ENCODE measurements around the gene PITPNC1.

Gene PITPNC1

DNA sequence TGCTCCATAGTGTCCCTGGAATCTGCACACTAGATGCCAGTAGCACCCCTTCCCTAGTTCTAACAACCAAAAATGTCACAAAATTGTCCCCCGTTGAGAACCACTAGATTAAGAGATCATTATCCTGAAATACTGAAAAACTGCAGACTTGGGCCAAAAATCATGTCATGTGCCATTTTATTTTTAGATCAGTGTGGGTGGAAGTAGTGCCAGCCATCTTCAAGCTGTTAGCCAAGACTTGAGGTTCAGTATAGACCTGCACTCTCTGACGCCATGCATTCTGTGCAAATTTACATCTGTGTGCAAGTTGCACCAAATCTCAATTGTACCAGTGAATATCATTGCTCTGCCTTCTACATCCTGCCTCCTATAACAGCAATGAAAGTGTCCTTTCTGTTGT is 309.2 kb downstream of the PITPNC1 start:
- no peak overlapping the region for H3K4me3 ChIP-seq (replicated peaks; ENCODE audit: low read depth, low read length)
- H3K36me3 ChIP-seq (ENCODE audit: control insufficient read depth, insufficient read depth, low read length) = no peaks in the 10 kb centered on the region
- TF ChIP-seq, protein P1, sequence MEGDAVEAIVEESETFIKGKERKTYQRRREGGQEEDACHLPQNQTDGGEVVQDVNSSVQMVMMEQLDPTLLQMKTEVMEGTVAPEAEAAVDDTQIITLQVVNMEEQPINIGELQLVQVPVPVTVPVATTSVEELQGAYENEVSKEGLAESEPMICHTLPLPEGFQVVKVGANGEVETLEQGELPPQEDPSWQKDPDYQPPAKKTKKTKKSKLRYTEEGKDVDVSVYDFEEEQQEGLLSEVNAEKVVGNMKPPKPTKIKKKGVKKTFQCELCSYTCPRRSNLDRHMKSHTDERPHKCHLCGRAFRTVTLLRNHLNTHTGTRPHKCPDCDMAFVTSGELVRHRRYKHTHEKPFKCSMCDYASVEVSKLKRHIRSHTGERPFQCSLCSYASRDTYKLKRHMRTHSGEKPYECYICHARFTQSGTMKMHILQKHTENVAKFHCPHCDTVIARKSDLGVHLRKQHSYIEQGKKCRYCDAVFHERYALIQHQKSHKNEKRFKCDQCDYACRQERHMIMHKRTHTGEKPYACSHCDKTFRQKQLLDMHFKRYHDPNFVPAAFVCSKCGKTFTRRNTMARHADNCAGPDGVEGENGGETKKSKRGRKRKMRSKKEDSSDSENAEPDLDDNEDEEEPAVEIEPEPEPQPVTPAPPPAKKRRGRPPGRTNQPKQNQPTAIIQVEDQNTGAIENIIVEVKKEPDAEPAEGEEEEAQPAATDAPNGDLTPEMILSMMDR (IDR thresholded peaks at IDR 0.05; ENCODE audit: insufficient read depth, low read length, poor library complexity, severe bottlenecking) = no peak
- DNase-seq (ENCODE audit: extremely low read depth, insufficient read length) = no peak
- H3K27me3 ChIP-seq (replicated peaks; ENCODE audit: control insufficient read depth, insufficient read depth, low read length) = no peaks in the 10 kb centered on the region

DNA sequence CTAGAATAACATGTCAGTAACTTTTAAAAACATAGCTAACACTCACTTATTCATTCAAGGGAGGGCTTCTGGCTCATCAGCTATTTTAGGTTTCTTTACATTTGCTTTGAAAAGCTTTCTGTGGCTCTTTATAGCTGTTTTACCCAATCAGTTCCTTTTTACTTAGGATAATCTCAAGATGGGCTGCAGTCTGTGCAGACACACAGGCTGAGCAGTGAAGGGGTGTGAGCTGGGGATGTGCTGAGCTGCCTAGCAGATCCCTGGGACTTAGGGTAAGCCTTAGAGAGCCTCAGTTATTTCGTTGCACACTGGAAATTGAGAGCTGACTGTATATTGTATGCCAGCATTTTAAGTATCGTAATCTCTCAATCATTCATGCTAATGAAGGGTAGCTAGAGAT is 310.4 kb downstream of the PITPNC1 start:
- no peaks in the 10 kb centered on the region for H3K27me3 ChIP-seq (replicated peaks; ENCODE audit: control insufficient read depth, insufficient read depth, low read length)
- DNase-seq (ENCODE audit: extremely low read depth, insufficient read length) = no peak
- TF ChIP-seq, protein P1 (IDR thresholded peaks at IDR 0.05; ENCODE audit: insufficient read depth, low read length, poor library complexity, severe bottlenecking) = no peak
- H3K4me3 ChIP-seq (replicated peaks; ENCODE audit: low read depth, low read length) = no peak overlapping the region
- H3K36me3 ChIP-seq (ENCODE audit: control insufficient read depth, insufficient read depth, low read length) = no peaks in the 10 kb centered on the region

DNA sequence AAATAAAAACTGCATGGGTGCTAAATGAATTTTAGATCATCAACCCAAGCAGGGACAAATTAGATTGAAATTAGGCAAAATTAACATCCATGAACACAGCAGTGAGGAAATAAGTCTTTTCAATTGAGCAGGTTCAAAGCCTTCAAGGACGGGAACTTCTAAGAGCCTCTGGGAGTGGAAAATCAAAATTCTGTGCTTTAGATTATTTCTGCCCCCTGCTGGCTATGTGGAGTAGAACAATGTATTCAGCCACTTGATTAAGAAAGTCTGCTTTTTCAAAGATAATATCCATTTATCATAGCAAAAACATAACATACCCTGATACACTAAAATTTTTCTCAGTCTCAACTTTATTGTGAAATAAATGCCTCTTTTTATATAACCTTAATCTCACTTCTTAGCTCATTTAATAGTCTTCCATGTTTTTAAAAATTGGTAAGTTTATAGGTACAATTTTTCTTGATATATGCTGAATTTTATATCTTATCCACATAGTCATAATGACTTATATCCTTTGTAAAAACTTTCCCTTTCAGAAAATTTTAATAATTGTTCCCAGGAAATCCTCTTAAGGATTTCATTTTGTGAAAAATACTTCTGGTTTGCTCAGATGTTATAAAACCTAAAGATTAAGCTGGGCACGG is 312.6 kb downstream of the PITPNC1 start:
- TF ChIP-seq, protein P1 (IDR thresholded peaks at IDR 0.05; ENCODE audit: insufficient read depth, low read length, poor library complexity, severe bottlenecking) = peak; percentile 73

DNA sequence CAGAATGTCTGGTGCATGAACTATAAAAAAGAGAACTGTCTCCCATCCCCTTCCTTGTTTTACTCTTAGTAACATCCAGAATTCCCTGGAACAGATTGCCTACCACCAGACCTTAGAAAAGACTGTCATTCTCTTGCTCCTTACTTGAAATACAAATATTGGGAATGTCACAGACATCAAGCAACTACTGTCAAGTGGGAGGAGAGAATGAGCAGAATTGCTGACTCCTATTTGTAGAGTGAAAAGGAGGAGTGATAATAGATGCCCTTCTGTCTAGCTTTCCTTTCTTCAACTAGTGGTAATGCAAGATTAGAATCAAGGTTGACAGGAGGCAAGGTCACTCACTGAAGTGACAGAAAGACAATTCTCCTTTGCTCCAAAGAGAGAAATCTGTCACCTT is 316.7 kb downstream of the PITPNC1 start:
- TF ChIP-seq, protein P1 (IDR thresholded peaks at IDR 0.05; ENCODE audit: insufficient read depth, low read length, poor library complexity, severe bottlenecking) = no peak
- H3K36me3 ChIP-seq (ENCODE audit: control insufficient read depth, insufficient read depth, low read length) = no peaks in the 10 kb centered on the region
- DNase-seq (ENCODE audit: extremely low read depth, insufficient read length) = no peak

More for the DNA sequence above, 312.6 kb downstream of the PITPNC1 start:
- H3K4me3 ChIP-seq (replicated peaks; ENCODE audit: low read depth, low read length) = no peak overlapping the region
- H3K27me3 ChIP-seq (replicated peaks; ENCODE audit: control insufficient read depth, insufficient read depth, low read length) = no peaks in the 10 kb centered on the region
- peak; percentile 35 for DNase-seq (ENCODE audit: extremely low read depth, insufficient read length)
- no peaks in the 10 kb centered on the region for H3K36me3 ChIP-seq (ENCODE audit: control insufficient read depth, insufficient read depth, low read length)

DNA sequence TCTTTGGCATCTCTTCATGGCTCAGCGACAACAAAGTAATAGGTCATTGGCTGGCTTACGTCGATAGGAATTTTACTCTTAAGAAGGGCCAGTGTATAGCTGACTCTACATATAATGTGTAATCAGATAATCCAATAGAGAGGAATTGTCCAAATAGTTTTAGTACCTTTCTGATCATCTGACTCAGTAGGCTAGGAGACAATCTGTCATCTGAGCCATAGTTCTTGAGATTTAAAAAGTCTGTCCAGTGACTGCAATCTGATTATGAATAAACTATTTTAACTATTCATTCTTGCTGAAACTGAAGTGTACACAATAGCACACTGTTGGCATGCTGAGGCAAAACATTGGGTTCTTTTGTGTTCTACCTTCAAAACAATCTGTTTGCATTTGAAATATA is 319.3 kb downstream of the PITPNC1 start:
- no peak overlapping the region for H3K4me3 ChIP-seq (replicated peaks; ENCODE audit: low read depth, low read length)
- H3K36me3 ChIP-seq (ENCODE audit: control insufficient read depth, insufficient read depth, low read length) = no peaks in the 10 kb centered on the region
- H3K27me3 ChIP-seq (replicated peaks; ENCODE audit: control insufficient read depth, insufficient read depth, low read length) = no peaks in the 10 kb centered on the region
- no peak for DNase-seq (ENCODE audit: extremely low read depth, insufficient read length)
- TF ChIP-seq, protein P1 (IDR thresholded peaks at IDR 0.05; ENCODE audit: insufficient read depth, low read length, poor library complexity, severe bottlenecking) = no peak

More for the DNA sequence above, 316.7 kb downstream of the PITPNC1 start:
- Histone ChIP-seq H3K4me3 (replicated peaks; ENCODE audit: low read depth, low read length) (no peak overlapping the region), H3K27me3 (replicated peaks; ENCODE audit: control insufficient read depth, insufficient read depth, low read length) (no peaks in the 10 kb centered on the region)
